NCI-H446 treated with DMSO at 0.1 percent for 48 hours (cell line): ENCODE measurements around the gene YEATS2.
"Not testable (repeated sequence)": the region's sequence is repeated elsewhere in the genome, so short reads cannot be mapped to it uniquely, and the experiment has no call there.

ENCODE experiments used
- DNase-seq: peaks from one replicate; lab custom pipeline; 2025; lab: John Stamatoyannopoulos, UW

Gene YEATS2

GRCh38 chr3:183777016-183777618 is 79.5 kb downstream of the YEATS2 start:
- DNase-seq: no peak

DNA sequence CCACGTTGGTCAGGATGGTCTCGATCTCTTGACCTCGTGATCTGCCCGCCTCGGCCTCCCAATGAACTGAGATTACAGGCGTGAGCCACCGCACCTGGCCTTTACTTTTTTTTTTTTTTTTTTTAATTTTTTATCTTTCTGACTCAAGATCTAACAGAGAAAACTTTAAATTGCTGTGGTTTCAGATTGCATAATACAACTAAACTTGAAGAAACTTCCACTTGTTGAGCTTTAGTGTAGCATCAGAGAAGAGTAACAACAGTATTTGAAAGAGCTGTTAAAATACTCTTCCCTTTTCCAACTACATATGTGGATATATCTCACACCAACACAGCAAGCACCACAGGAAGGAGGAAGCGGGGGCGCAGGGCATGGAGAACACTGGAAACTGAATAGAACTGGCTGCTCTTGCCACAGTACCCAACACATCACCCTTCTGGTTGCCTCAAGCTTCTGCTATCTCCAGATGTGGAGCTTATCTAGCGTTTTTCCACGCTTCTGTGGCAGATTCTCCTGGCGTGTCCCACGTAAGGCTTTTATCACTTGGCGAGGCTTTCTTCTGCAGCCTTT is 82.4 kb downstream of the YEATS2 start:
- no peak for DNase-seq

DNA sequence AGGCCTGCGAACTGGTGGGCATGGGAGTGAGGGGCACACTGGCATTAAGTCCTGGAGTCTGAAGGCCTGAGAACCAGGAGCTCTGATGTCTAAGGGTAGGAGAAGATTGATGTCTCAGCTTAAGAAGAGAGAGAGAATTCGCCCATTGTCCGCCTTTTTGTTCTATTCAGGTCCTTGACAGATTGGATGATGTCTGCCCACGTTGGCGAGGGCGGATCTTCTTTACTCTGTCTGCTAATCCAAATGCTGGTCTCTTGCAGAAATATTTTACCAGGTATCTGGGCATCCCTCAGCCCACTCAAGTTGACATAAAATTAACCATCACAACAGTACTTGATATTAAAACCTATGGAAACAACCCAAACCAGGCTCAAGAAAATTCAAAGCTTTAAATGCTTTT is 83.6 kb downstream of the YEATS2 start:
- no peak for DNase-seq

GRCh38 chr3:183782576-183783276 is 85.1 kb downstream of the YEATS2 start:
- no peak for DNase-seq

DNA sequence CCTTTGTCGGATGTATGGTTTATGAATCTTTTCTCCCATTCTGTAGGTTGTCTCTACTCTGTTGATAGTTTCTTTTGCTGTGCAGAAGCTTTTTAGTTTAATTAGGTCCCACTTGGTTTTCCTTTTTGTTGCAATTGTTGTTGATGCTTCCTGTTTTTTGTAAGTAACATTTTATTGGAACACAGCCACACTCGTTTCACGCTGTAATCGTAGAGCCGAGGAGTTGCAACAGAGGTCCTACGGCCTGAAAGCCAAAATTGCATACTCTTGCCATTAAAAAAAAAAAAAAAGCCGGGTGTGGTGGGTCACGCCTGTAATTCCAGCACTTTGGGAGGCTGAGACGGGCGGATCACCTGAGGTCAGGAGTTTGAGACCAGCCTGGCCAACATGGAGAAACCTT is 86.9 kb downstream of the YEATS2 start:
- not testable (repeated sequence) for DNase-seq

DNA sequence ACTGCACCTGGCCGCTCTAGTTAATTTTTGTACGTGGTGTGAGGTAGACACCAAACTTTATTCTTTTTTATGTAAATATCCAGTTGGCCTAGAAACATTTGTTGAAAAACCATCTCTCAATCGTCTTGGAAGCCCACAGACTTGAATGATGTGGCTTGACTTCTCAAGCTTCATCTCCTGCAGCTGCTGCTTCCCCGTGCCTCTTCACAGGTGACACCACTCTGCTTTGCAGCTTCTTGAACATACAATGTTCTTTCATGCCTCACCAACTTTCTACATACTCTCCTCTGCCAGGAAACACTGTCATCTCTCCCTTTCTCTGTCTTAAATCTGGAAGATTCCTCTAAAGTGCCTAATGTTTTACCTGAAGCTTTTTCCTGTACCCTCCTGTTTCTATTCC is 92.2 kb downstream of the YEATS2 start:
- DNase-seq: no peak

GRCh38 chr3:183790700-183791099 is 93.1 kb downstream of the YEATS2 start:
- DNase-seq: no peak

DNA sequence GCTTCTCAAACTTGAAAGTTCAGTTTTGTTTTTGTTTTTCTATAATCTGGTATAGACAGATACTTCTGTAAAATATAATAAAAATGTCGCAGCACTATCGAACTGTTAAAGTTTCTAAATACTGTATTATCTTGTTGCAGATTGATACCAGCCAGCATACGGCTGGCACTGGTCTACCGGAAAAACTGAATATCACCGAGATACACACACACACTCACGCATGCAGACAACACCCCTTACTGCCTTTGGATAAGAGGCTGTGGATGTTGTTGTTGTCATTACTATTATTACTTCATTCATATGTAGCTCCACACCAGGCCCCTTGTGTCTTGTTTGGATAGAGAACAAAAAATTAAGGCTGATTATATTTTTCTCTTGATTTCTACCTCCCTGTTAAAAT is 95.4 kb downstream of the YEATS2 start:
- no peak for DNase-seq

DNA sequence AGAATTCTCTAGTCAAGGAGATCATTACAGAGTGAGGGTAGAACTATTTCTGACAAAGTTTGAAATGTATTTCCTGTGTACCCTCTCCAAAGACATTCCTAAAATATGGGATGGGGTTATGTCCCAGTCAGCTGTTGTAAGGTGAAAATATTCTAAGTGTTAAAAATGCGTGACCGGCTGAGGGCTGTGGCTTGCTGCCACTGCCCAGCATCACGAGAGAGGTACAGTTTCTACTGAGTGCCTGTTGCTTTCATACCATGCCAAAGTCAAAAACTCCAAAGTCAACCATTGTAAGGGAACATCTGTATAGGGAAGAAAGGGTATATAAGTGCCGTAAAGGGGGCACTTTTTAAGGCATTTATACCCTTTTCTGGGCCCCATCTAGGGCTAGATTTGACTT is 96.9 kb downstream of the YEATS2 start:
- DNase-seq: no peak

DNA sequence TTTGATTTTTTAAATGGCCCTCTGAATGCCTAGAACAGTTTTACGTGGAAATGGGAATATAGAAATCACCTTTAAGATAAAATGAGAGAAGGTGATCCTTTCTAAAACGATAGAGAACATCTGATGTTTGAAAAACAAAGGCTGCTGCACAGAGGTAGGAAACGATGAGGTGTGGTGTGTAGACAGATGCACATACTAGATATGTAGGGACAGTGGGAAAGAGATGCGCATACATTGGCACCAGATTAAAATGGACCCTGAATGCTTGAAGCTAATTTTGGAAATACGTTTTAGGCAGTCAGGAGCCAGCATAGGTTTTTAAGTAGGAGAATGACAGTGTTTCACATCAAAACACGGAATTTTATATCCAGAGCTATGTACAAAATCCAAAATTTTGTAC is 98.8 kb downstream of the YEATS2 start:
- DNase-seq: no peak

GRCh38 chr3:183797996-183798395 is 100.4 kb downstream of the YEATS2 start:
- no peak for DNase-seq

GRCh38 chr3:183799461-183799860 is 101.9 kb downstream of the YEATS2 start:
- DNase-seq: no peak

DNA sequence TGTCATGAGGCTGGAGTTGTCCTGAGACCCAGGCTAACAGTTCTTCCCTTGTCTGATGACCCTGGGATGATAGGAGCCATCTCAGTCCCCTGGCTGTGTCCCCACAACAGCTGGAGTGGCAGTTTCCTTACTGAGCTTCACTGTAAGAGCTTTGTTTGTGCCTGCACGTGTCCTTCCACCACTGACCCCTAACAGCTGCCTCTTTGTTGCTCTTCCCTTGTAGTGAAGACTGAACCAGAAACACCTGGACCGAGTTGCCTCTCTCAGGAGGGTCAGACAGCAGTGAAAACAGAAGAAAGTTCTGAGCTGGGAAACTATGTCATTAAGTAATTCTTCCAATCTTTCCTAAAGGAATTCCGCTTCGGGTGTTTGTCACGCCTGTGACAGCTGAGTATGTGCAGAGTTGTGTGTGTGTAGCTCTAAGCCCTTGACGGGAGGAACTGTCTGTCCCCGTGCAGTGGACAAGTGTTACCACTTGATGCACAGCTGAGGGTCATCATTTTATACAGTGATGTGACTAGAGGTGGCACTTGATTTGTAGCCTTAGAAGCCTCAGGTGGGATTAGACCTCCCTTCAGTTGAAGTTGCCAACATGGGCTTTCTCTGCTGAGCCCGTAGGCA is 102.8 kb downstream of the YEATS2 start:
- no peak for DNase-seq

- no peak for DNase-seq
These were observed 104.0 kb downstream of the YEATS2 start for GRCh38 chr3:183801601-183802000.

GRCh38 chr3:183802989-183803388 is 105.4 kb downstream of the YEATS2 start:
- DNase-seq: no peak

- no peak for DNase-seq
These were observed 109.7 kb downstream of the YEATS2 start for GRCh38 chr3:183807209-183807728.

- DNase-seq: no peak
These were observed 110.3 kb downstream of the YEATS2 start for GRCh38 chr3:183807881-183808280.

DNA sequence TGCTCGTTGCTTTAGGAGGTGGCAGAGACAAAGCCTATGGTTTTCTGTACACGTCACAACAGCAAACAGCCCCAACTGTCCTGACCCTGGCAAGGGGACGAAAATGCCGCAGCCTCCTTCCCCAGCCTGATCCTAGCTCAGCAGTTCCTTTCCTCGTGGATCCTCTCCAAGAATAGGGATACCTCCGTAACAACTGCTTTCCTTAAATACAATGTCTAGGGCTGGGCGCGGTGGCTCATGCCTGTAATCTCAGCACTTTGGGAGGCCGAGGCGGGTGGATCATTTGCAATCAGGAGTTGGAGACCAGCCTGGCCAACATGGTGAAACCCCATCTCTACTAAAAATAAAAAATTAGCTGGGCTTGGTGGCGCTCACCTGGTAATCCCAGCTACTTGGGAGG is 110.8 kb downstream of the YEATS2 start:
- DNase-seq: no peak

- DNase-seq: no peak
These were observed 111.7 kb downstream of the YEATS2 start for GRCh38 chr3:183809270-183809669.

DNA sequence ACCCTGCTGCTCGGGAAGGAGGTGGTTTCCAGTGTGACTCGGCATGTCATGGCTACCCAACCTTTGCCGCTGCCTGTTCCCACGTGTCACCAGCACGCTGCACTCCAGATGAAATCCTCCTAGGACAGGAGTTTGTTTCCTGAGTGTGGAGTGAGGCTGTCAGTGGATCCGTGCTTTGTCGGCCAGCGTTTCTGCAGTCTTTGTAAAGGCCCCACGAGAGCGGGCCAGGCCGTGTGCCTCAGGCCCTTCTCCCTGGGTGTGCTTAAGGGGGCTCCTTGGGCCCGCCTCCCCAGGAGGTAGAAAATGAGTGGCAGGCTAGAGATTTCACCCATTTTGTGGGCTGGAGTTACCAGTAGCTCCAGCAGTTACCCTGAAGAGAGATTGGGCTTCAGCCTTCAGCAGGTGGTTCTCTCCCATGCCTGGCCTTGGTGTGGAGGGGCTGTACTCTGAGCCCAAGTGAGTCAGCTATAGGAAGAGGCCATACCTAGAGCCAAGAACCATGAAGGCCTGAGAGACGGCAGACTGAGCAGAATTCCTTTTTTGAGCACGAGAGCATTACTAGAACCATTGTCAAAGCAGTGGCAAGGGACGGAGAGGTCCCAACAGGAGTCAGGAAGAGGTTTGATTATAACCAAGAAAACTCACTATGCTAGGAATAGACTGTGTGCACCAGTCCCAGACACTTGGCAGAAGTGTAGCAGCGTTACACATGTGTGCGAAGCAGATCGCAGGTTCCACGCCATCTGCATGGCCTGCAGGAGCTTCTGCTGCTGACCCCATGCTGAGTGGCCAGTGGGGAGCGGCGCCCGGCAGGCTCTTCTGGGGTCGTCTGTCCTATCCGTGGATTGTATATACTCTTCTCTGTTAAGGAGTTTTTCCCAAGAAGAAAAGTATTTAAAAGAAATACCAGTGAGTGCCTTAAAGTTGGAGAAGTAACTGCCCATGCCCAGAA is 113.3 kb downstream of the YEATS2 start:
- no peak for DNase-seq

- no peak for DNase-seq
These were observed 114.0 kb downstream of the YEATS2 start for GRCh38 chr3:183811638-183812037.
